NCI-H1092 treated with DMSO at 0.1 percent for 48 hours (cell line): Measurements from ENCODE around the gene FBLN2.

Experiments used
- DNase-seq: peaks from one replicate; lab custom pipeline; 2025; lab: John Stamatoyannopoulos, UW

The FBLN2 gene

DNA sequence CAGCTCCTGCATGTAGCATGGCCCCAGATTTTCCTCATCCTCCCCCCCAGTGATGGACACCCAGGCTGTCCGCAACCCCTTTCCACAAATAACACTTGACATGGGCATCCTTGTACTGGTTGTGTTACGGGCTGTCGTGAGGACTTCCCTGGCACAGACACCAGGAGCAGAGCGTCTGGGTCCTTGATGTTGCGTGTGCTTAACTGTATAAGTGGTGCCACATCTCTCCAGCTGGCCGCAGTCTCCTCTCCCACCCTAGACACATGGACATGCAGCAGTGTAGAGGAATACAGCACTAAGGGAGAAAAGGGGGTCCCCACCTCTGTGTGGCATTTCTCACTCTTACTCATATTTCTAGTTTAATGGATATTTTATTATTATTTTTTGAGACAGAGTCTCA, 56.6 kb downstream of the FBLN2 start:
- no peak for DNase-seq

DNA sequence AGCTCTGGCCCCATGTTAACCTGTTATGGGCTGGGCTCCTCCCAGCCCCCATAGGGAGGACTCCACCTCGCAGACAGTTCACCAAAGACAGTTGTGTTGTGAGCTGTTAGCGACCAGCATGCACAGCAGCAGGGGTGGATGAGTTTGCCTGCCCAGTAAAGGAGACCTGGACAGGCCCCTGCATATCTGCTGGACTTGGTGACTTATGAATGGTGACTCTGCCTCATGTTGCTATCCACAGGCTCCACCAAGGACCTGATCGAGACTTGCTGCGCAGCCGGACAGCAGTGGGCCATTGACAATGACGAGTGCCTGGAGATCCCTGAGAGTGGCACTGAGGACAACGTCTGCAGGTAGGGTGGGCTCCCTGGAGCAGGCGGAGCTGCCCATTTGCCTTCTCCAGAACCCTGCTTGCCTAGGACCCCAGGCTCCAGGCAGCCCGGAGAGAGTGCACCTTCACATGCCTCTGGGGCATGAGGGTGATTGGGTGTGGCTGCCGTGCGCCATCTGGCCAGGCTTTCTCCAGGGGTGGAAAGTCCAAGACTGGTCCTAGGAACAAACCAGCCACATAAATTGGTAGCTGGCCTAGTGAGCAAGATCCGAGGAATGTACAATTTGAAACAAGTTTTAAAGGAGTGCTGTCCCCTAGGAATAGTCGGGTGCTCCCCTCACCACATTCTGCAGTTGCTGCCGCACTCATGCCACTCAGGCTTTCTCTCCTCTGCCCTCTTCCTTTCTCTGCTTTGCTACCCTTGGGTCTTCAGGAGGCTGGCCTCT, 59.1 kb downstream of the FBLN2 start:
- DNase-seq = no peak

DNA sequence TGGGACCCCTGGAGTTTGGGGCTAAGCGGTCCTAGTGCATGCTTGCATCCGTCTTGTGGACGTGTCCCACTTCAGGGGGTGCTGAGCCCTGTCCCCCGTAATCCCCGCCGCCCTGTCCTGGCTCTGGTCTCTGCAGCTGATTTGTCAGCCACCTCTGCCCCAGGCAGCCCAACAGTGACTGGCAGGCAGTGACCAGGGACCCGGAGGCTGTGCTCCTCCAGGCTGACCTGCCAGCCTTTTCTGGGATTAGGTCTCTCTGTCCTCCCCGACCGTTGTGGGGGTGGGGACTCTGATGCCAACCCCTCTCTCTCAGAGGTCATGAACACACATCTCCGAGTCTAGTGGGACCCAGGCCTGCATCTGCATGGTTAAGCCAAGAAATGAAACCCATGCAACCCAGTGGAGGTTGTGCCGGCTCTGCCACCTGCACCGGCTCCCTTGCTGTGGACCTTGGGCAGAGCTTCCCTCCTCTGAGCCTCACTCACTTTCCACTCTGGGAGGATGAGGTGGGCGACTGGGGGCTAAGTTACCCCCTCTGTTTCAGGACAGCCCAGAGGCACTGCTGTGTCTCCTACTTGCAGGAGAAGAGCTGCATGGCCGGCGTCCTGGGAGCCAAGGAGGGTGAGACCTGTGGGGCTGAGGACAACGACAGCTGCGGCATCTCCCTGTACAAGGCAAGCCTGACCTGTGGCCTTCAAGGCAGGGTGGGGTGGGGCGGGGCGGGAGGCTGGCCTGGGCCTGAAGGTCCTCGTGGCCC, 60.2 kb downstream of the FBLN2 start:
- DNase-seq = no peak

DNA sequence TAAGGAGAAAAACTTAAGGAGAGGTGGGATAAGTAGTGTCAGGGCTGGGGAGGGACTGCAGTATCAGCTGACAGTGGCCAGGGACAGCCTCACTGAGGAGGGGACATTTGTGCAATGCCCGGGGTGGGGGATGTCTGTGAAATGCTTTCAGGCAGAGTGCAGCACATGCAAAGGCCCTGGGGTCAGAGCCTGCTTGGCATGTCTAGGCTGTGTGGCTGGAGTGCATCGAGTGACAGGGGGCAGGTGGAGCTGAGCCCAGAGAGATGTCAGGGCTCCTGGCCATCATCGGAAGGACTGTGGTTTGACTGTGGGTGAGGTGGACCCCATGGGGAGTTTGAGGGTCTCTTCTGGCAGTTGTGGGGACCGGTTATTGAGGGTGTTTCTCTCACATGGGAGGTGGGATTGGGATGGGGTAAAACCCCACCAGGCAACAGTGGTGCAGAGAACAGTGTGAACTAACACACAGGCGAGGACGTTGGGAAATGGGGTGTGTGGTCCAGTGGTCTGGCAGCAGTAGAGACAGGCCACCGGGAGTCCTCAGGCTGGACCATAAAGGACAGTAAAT, 61.2 kb downstream of the FBLN2 start:
- no peak for DNase-seq

DNA sequence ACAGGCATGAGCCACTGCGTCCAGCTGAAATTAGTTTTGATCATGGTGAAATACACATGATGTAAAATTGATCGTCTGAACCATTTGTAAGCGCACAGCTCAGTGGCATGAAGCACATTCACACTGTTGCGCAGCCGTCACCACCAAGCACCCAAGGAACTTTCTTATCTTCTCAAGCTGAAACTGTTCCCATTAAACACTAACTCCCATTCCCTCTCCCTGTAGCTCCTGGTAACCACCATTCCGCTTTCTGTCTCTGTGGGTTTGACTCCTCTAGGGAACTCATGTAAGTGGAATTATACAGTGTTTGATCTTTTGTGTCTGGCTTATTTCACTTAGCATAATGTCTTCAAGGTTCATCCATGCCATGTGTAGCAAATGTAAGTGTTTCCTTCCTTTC, 62.3 kb downstream of the FBLN2 start:
- no peak for DNase-seq

DNA sequence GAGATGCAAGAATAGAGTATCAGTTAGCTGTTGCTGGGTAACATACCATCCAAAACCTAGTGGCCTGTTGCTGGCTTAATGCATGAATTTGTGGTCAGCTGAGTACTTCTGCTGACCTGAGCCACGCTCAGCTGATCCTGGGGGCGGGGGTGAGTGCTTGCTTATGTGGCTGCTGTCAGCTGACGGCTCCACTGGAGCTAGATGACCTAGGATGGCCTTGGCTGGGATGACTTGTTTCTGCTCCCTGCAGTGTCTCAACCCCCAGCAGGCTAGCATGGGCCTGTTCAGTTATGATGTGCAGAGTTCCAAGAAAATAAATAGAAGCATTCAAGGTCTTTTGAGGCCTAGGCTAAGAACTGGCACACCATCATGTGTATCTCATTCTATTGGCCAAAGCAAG, 63.9 kb downstream of the FBLN2 start:
- no peak for DNase-seq

DNA sequence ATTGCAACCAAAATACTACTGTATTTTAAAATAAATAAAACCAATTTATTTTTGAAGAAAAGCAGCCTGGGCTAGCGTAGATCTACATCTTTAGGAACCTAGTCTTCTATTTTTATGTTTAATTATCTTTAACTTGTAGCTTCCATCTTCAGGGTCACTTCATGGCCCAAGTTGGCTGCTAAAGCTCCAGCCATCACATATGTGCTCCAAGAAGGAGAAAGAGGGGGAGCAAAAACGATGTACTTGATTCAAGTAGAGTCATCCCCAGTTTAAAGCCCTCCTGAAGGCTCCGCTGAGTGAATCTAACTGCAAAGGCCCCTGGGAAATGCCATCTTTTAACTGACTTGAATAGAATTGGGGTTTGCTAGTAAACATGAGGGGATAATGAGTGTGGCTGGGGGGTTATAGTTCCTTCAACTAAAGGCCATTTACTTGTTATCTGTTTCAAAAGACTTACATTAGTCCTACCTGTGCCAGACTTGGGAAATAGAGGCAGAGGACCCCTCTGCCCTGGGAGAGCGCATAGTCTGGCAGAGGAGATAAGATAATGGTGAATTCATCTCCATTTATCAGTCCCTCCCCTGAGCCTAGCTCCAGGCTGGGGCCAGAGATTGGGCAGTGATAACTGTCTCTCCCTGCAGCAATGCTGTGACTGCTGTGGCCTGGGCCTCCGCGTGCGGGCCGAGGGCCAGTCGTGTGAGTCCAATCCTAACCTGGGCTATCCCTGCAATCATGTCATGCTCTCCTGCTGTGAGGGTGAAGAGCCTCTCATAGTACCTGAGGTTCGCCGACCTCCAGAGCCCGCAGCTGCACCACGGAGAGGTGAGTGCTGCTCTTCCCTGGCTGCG, 64.6 kb downstream of the FBLN2 start:
- DNase-seq = no peak

DNA sequence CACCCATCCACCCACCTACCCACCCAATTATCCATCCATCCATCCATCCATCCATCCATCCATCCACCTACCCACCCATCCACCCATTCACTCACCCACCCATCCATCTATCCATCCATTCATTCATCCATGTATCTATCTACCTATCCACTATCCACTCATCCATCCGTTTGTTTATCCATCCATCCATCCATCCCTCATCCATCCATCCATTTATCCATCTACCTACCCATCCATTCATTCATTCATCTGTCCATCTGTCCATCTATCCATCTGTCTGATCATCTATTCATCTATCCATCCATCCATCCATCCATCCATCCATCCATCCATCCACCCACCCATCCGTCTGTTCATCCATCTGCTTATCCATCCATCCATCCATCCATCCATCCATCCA, 65.7 kb downstream of the FBLN2 start:
- no peak for DNase-seq

DNA sequence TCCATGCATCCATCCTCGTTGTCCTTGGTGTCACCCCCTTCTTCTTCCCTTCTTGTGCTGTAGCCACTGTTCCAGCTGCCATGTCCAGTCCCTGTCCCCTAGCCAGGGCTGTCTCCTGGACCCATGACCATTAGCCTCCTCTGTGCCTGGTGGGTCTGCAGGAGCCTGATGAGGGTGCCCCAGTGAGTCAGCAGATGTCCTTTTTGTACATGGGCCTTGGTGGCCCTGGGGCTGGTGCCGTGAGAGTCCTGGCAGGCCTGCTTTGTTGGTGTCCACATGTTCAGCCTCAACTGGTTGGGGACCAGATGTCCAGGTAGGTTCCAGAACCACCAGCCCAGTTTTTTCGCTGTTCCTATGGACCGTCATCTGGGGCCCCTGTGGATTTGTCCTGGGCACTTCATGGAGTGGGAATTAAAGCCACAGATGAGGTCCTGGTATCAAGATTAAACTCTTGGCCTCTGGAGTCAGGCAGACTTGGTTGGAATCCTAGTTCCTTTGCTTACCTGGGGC, 66.1 kb downstream of the FBLN2 start:
- DNase-seq = no peak

DNA sequence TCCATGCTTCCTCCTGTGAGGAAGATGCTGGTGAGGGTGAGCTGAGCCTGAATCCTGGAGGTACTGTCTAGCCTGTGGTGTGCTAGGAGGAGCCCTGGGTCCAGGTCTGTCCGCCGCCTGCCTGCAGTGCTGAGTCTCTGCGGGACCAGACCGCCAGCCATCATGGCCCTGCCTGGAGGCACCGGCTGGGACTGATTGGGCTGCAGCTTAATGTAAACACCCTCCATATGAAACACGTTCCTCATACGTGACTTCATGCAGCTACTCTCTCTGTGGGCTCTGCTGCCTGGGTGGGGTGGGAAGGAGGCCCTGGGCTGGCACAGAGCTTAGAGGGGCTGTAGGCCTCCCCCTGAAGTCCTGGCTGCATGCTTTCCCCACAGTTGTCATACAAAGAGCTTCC, 67.4 kb downstream of the FBLN2 start:
- DNase-seq = no peak

DNA sequence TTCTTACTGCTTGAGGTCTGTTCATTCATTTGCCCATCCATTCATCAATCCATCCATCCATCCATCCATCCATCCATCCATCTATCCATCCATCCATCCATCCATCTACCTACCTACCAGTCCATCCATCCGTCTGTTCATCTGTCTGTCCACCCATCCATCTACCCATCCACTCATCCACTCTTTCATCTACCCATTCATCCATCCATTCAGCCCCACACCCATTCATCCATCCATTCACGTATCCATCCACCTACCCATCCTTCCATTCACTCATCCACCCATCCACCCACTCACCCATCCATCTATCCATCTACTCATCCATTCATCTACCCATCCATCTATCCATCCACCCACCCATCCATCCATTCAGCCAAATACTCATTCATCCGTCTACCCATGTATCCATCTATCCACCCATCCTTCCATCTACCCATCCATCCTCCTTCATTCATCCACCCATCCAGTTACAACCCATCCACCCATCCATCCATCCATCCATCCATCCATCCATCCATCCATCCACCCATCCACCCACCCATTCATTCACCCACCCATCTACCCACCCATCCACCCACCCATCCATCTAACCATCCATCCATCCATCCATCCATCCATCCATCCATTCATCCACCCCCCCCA, 68.3 kb downstream of the FBLN2 start:
- no peak for DNase-seq

DNA sequence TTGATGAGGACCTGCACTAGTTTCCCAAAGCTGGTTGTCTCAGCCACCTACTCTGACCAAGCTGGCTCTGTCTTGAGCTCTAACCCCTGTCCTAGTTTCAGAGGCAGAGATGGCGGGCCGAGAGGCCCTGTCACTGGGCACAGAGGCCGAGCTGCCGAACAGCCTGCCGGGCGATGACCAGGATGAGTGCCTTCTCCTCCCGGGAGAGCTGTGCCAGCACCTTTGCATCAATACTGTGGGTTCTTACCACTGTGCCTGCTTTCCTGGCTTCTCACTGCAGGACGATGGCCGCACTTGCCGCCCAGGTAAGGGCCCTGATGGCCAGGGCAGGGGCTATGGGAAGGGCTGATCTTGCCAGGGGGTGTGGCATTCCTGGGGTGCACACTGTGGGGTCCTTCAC, 69.1 kb downstream of the FBLN2 start:
- no peak for DNase-seq

DNA sequence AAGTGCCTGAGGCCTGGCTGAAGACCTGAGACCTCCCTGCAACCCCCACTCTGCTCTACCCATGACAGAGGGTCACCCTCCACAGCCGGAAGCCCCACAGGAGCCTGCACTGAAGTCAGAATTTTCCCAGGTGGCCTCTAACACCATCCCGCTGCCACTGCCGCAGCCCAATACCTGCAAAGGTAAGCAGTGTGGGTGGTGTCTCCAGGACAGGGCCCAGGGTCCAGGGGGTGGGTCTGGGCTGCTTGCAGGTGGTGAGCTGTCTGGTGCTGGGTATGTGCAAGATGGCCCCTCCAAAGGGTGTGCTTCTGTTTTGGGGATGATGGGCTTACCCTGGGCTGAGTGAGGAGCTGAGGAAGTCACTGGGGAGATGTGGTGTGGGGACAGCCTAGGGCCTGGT, 69.9 kb downstream of the FBLN2 start:
- no peak for DNase-seq

DNA sequence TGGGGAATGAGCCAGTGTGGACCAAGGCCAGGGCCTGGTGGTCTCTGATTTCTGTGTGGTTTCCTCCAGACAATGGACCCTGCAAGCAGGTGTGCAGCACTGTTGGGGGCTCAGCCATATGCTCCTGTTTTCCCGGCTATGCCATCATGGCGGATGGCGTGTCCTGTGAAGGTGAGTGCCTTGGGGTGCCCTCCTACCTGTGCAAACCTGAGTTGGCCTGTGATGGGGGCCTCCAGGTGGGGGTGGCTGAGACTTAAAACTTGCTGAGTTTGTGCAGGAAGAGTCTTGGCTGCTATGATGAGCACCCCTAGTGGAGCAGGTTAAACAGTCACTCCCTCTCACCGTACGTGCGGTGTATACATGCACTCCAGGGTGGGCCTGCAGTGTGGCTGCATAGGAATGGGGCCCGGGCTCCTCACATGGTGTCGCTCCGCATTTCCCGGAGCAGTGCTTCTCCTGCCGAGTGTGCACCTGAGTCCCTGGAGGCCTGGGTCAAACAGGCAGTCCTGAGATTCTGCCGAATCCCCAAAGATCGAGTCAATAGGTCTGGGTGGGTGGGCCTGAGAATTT, 70.8 kb downstream of the FBLN2 start:
- no peak for DNase-seq

DNA sequence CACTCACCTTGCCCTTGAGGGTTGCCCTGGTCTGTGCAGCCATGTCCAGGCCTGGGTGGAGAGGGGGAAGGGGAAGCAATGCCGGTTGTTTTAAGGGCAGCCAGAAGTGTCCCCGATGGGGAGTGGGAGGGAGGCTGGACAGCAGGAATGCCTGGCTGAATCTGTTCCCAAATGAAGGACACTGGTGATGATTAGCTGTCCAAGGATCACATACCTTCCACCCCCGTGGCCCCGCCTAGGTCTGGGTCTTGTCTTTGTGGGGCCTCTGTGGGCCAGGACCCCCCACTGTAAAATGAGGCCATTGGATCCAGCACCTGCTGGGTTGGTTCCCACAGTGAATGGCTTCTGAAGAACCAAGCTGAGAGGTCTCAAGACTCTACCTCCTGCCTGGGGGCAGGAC, 71.4 kb downstream of the FBLN2 start:
- DNase-seq = no peak

DNA sequence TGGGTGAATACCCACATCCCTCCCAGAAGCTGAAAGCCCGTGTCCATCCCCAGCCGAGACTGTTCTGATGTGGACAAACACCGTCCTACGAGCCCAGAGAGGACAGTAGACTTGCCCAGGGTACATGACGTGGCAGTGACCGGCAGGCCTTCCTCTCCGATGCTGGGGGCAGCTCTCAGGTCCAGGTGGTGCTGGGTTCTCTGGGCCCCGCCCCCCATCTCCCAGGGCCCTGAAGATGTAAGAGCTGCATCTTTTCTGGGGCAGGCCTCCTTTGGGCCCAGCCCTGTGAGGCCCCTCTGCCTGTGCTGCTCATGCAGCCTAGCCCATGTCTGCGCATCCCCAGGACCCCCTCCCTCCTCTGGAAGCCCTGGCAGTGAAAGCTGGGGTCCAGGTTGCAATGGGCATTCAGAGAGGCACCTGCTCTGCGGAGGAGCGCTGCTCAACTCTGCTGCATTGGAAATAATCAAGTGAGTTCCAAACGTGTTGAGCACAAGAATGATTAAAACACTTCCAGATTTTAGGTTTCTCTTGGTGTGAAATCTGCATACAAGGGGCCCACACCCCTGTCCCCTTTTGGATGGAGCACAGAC, 71.9 kb downstream of the FBLN2 start:
- DNase-seq = no peak

DNA sequence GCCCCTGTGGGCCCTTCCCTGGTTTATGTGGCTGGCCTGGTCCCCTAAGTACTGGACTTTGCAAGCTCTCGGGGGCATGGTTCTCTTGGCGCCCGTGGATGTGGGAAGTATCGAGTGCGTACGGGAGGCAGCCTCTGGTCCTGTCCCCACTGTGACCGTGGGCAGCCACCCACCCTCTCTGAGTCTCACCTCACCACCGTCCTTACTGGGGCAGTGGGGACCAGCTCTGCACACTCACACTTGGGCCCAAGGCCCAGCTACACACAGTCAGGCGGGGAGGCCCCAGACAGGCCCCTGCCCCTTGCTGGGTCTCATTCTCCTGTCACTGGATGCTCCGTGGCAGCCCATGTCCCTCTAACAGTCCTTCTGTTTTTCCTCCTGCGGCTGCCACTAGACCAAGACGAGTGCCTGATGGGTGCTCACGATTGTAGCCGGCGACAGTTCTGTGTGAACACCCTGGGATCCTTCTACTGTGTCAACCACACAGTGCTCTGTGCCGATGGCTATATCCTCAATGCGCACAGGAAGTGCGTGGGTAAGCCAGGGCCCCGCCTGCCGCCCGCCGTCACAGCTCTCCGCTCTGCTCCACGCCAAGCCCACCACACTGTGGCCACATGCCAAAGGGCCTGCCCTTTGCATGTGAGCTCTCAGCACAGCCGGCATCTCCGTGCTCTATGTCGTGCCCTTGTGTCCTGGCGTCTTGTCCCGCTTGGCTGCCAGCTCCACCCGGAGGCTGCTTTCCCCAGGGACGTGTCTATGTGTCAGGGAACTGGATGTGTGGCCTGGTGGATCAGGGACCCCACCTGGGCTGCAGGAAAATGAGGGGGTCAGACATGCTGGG, 72.7 kb downstream of the FBLN2 start:
- DNase-seq = no peak

DNA sequence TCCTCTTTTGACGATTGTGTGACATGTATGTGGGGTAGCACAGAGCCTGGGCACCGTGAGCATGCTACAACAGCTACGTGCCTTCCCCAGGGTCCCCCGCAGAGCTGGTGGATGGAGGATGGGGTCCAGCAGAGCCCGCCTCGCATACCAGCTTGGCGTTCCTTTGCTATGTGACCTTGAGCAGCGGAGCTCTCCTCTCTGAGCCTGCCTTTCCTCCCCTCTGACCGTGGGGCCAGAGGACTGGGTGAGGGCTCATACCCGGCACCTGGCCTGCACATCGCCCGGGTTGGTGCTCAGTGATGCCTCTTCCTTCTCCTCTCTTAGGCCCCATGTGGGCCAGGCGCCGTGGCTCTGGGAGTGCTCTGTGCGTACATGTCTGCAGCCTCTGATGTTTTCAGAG, 73.4 kb downstream of the FBLN2 start:
- DNase-seq = no peak

DNA sequence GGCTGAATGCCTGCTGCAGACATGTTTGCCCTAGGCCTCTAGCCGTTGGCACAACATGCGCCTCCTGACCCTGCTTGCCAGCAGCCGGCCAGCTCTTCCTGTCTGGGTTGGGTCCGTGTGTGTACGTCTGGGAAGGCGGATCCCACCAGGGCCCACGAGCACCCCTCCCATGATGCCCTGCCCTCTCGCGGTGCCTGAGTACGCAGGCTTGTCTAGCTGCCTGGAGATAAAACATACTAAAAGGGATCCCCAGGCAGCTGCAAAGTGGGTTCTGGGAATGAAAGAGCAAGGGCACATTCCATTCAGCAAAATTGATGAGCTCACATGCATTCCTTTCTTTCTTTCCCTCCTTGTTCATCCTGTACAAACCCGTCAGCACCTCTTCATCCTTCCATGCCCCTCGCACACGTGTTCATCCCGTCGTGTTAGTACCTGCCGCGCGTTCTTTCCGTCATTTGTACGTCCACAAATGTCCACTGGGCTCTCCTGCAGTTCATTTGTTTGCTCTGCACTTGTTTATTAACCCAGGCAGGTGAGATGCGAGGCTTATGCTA, 74.3 kb downstream of the FBLN2 start:
- no peak for DNase-seq

DNA sequence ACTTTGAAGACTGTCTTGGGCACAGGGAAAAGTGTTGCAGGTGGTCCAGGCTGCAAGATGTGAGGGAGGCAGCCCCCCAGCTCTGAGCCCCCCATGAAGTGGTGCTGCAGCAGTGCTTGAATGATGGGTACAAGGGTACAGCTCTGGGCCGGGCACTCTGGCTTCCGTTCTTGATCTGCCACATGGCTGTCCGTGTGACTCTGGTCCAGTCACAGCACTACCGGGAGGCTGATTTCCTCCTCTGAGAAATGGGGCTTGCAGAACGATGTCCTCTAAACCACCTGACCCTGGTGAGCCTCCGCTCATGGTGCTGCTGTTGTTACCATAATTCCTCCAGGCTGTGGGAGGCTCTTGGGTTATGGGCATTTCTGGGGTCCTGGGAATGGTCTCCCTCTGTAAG, 75.1 kb downstream of the FBLN2 start:
- no peak for DNase-seq
